ENCODE data around the gene PLA2G6. TPM values are rescaled to one million over a fixed set of nuclear protein-coding genes. Genes with fewer than 3 reads are reported as not detected.
A peak's percentile ranks its signal among the peaks of the same experiment; 100 is the strongest.

The PLA2G6 gene
- total and polyA plus RNA-seq, 9 of the 15 experiments (the other 6 are each of a cell fraction or from before 2014, with no cell fraction given), result 0.11 to 12.2 (median 9.7) TPM

GRCh38 chr22:38181453-38182200 lies at the start of gene PLA2G6 (continued):
- TF ChIP-seq SIN3A (IDR thresholded peaks at IDR 0.05; ENCODE audit: borderline replicate concordance in 2 of 2, control insufficient read depth in 1 of 2, low read depth in 2 of 2, low read length in 2 of 2), result no peak
- TF ChIP-seq KDM1A (IDR thresholded peaks at IDR 0.05), result no peak
- no peak for TF ChIP-seq KDM4B (IDR thresholded peaks at IDR 0.05; ENCODE audit: borderline replicate concordance in 2 of 2, low read depth in 1 of 2)
- TF ChIP-seq KLF10 (CRISPR knock-in tag; IDR thresholded peaks at IDR 0.05), result no peak
- TF ChIP-seq BRD4 (IDR thresholded peaks at IDR 0.05), result no peak
- TF ChIP-seq ZNF23 (CRISPR knock-in tag; IDR thresholded peaks at IDR 0.05), result no peak
- TF ChIP-seq SNRNP70 (optimal IDR thresholded peaks at IDR 0.05; ENCODE audit: low read depth, low read length), result no peak
- peak; percentile 66 for TF ChIP-seq NCOR1 (IDR thresholded peaks at IDR 0.05)
- TF ChIP-seq MGA (IDR thresholded peaks at IDR 0.05), result no peak
- TF ChIP-seq TRIM25 (IDR thresholded peaks at IDR 0.05; ENCODE audit: borderline replicate concordance), result 0 out of 2 replicates have a peak, but pooled peaks have one; percentile 9
- no peak for TF ChIP-seq MCM3 (IDR thresholded peaks at IDR 0.05)
- no peak for TF ChIP-seq FOXA1 (IDR thresholded peaks at IDR 0.05; ENCODE audit: borderline replicate concordance)
- no peak for TF ChIP-seq KLF16 (IDR thresholded peaks at IDR 0.05)
- no peak for TF ChIP-seq MEF2D (tag; conservative IDR thresholded peaks at IDR 0.05; ENCODE audit: low read depth)
- TF ChIP-seq EP400 (IDR thresholded peaks at IDR 0.05), result peak; percentile 51
- no peak for TF ChIP-seq SRSF7 (optimal IDR thresholded peaks at IDR 0.05; ENCODE audit: low read depth, low read length)

Data from K562 (cell line).